ENCODE results near the gene PRR3. TPM values are rescaled to one million over a fixed set of nuclear protein-coding genes. Genes with fewer than 3 reads are reported as not detected.
"Not testable (repeated sequence)": the region's sequence is repeated elsewhere in the genome, so short reads cannot be mapped to it uniquely, and the experiment has no call there.

PRR3 gene
- total RNA-seq, 2 experiments from 2014 or later: 16.0 to 22.2 TPM

DNA sequence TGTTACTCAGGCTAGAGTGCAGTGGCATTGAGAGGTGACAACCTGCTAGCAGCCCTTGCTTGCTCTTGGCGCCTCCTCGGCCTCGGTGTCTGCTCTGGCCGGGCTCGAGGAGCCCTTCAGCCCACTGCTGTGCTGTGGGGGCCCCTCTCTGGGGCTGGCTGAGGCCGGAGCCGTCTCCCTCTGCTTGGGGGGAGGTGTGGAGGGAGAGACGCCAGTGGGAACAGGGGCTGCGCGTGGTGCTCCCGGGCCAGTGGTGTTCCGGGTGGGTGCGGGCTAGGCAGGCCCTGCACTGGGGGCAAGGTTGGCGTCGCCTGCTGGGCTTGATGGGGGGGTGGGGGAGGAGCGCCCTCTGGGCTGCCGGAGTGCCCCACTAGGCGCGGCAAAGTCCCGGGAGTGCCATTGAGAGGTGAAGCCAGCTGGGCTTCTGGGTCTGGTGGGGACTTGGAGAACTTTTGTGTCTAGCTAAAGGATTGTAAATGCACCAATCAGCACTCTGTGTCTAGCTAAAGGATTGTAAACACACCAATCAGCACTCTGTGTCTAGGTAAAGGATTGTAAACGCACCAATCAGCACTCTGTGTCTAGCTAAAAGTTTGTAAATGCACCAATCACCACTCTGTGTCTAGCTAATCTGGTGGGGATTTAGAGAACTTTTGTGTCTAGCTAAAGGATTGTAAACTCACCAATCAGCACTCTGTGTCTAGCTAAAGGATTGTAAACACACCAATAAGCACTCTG lies 39.2 kb upstream of the PRR3 start:
- Mint-ChIP-seq H3K36me3 (ENCODE audit: low read depth) (peaks cover 32% of the 10 kb centered on the region), H3K9me3 (peaks cover 22% of the 10 kb centered on the region), H3K4me1 (peaks cover 53% of the 10 kb centered on the region), H3K27ac (peak overlapping the region; percentile 69)
- DNase-seq, H3K4me3 Mint-ChIP-seq, H3K27me3 Mint-ChIP-seq: not testable (repeated sequence)
- ChIA-PET CTCF (interaction anchor here (0.8 to 2.0 kb wide), 9 partner anchors 9 to 205 kb away, joined by 3 to 7 read pairs (median 3); no protein-coding TSS in a partner anchor), POLR2A (interaction anchor here (0.5 kb wide), 1 partner anchor 12 kb away, joined by 3 read pairs; no protein-coding TSS in a partner anchor)

DNA sequence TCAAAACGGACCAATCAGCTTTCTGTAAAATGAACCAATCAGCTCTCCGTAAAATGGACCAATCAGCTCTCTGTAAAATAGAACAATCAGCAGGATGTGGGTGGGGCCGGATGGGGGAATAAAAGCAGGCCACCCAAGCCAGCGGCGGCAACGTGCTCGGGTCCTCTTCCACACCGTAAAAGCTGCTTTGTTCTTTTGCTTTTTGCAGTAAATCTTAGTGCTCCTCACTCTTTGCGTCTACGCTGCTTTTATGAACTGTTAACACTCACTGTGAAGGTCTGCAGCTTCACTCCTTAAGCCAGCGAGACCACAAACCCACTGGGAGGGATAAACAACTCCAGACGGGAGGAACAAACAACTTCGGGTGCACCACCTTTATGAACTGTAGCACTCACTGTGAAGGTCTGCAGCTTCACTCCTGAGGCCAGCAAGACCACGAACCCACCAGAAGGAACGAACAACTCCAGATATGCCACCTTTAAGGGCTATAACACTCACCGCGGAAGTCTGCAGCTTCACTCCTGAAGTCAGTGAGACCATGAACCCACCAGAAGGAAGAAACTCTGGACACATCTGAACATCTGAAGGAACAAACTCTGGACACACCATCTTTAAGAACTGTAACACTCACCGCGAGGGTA lies 38.5 kb upstream of the PRR3 start:
- CTCF ChIA-PET: interaction anchor here (0.8 to 2.0 kb wide), 7 partner anchors 9 to 204 kb away, joined by 3 to 7 read pairs (median 3); no protein-coding TSS in a partner anchor

DNA sequence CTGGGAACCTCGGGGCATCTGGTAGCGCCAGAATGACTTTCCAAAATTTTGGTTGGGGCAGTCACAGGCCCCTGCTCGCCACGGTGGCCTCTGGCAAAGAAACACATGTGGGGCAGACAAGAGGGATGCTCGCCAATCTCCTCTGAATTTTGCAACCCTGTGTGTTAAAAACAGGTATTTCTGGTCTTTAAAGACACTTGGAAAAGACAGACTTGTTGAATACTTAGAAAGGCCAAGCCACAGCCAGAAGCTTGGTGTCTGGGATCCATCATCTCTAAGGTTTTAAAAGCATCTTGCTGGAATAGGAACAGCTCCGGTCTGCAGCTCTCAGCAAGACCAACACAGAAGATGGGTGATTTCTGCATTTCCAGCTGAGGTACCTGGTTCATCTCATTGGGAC lies 36.6 kb upstream of the PRR3 start:
- Mint-ChIP-seq H3K4me3 (no peak overlapping the region), H3K27me3 (peaks cover 4% of the 10 kb centered on the region), H3K4me1 (peaks cover 42% of the 10 kb centered on the region), H3K27ac (no peak overlapping the region), H3K9me3 (peaks cover 37% of the 10 kb centered on the region), H3K36me3 (ENCODE audit: low read depth) (peaks cover 38% of the 10 kb centered on the region)
- POLR2A ChIA-PET: no interaction called here
- CTCF ChIA-PET: interaction anchor here (1.5 to 2.4 kb wide), 3 partner anchors 9 to 21 kb away, joined by 4 to 10 read pairs (median 9); no protein-coding TSS in a partner anchor
- no peak for DNase-seq

More for the DNA sequence above, 38.5 kb upstream of the PRR3 start:
- not testable (repeated sequence) for H3K27me3 Mint-ChIP-seq, H3K4me3 Mint-ChIP-seq
- Mint-ChIP-seq H3K9me3 (peaks cover 28% of the 10 kb centered on the region), H3K4me1 (peaks cover 55% of the 10 kb centered on the region), H3K36me3 (ENCODE audit: low read depth) (peaks cover 37% of the 10 kb centered on the region), H3K27ac (peak overlapping the region; percentile 69)
- peak; percentile 67 for DNase-seq
- POLR2A ChIA-PET: interaction anchor here (0.5 kb wide), 1 partner anchor 11 kb away, joined by 3 read pairs; no protein-coding TSS in a partner anchor

DNA sequence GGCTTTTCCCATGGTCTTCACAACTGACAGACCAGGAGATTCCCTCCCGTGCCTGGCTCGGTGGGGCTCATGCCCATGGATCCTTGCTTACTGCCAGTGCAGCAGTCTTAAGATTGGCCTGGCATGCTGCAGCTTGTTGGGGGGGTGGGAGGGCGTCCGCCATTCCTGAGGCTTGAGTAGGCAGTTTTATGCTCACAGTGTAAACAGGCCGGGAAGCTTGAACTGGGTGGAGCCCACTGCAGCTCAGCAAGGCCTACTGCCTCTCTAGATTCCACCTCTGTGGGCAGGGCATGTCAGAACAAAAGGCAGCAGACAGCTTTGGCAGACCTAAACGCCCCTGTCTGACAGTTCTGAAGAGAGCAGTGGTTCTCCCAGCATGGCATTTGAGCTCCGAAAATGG lies 36.0 kb upstream of the PRR3 start:
- POLR2A ChIA-PET, H3K4me3 Mint-ChIP-seq, H3K27me3 Mint-ChIP-seq, DNase-seq, H3K27ac Mint-ChIP-seq: not testable (repeated sequence)
- Mint-ChIP-seq H3K4me1 (peaks cover 40% of the 10 kb centered on the region), H3K36me3 (ENCODE audit: low read depth) (peaks cover 38% of the 10 kb centered on the region), H3K9me3 (peaks cover 37% of the 10 kb centered on the region)
- CTCF ChIA-PET: interaction anchor here (1.0 to 2.4 kb wide), 5 partner anchors 9 to 39 kb away, joined by 4 to 10 read pairs (median 4); no protein-coding TSS in a partner anchor

DNA sequence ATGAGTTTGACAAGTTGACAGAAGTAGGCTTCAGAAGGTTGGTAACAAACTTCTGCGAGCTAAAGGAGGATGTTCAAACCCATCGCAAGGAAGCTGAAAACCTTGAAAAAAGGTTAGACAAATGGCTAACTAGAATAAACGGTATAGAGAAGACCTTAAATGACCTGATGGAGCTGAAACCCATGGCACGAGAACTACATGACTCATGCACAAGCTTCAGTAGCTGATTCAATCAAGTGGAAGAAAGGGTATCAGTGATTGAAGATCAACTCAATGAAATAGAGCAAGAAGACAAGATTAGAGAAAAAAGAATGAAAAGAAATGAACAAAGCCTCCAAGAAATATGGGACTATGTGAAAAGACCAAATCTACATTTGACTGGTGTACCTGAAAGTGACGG lies 35.1 kb upstream of the PRR3 start:
- DNase-seq, H3K4me3 Mint-ChIP-seq, H3K27me3 Mint-ChIP-seq, H3K27ac Mint-ChIP-seq: not testable (repeated sequence)
- peaks cover 38% of the 10 kb centered on the region for H3K36me3 Mint-ChIP-seq (ENCODE audit: low read depth)
- peaks cover 35% of the 10 kb centered on the region for H3K4me1 Mint-ChIP-seq
- ChIA-PET POLR2A (interaction anchor here (0.6 kb wide), 1 partner anchor 65 kb away, joined by 3 read pairs; no protein-coding TSS in a partner anchor), CTCF (interaction anchor here (1.0 to 2.4 kb wide), 5 partner anchors 10 to 40 kb away, joined by 4 to 10 read pairs (median 4); no protein-coding TSS in a partner anchor)
- peaks cover 40% of the 10 kb centered on the region for H3K9me3 Mint-ChIP-seq

DNA sequence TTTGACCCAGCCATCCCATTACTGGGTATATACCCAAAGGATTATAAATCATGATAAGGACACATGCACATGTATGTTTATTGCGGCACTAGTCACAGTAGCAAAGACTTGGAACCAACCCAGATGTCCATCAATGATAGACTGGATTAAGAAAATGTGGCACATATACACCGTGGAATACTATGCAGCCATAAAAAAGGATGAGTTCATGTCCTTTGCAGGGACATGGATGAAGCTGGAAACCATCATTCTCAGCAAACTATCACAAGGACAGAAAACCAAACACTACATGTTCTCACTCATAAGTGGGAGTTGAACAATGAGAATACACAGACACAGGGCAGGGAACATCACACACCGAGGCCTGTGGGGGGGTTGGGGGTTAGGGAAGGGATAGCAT lies 30.7 kb upstream of the PRR3 start:
- CTCF ChIA-PET: interaction anchor here (2.4 kb wide), 1 partner anchor 15 kb away, joined by 10 read pairs; no protein-coding TSS in a partner anchor
- H3K27ac Mint-ChIP-seq, H3K27me3 Mint-ChIP-seq, H3K4me3 Mint-ChIP-seq, DNase-seq, POLR2A ChIA-PET: not testable (repeated sequence)
- Mint-ChIP-seq H3K9me3 (peaks cover 26% of the 10 kb centered on the region), H3K4me1 (peaks cover 44% of the 10 kb centered on the region), H3K36me3 (ENCODE audit: low read depth) (peaks cover 22% of the 10 kb centered on the region)

DNA sequence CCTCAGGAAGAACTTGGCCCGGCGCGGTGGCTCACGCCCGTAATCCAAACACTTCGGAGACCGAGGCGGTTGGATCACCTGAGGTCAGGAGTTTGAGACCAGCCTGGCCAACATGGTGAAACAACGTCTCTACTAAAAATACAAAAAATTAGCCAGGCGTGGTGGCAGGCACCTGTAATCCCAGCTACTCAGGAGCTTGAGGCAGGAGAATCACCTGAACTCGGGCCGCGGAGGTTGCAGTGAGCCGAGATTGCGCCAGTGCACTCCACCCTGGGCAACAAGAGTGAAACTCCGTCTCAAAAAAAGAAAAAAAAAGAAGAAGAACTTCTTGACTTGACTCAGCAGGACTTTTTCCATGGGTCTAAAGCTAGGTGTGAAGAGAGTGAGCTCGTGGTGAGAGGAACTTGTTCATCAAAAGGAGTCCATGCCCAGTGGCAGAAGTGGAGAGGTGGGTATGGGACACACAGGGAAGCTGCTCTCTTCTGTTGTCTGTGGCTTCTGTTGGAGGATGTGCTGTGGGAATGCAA lies 27.7 kb upstream of the PRR3 start:
- not testable (repeated sequence) for H3K36me3 Mint-ChIP-seq (ENCODE audit: low read depth); H3K27me3 Mint-ChIP-seq; H3K4me3 Mint-ChIP-seq
- CTCF ChIA-PET: interaction anchor here (1.2 to 1.6 kb wide), 7 partner anchors 10 to 34 kb away, joined by 3 to 17 read pairs (median 5); partner anchors contain the start of gene PRR3
- H3K9me3 Mint-ChIP-seq: peaks cover 10% of the 10 kb centered on the region
- H3K27ac Mint-ChIP-seq: peak overlapping the region; percentile 60
- POLR2A ChIA-PET: interaction anchor here (0.6 to 1.5 kb wide), 4 partner anchors 11 to 39 kb away, joined by 3 to 9 read pairs (median 4); no protein-coding TSS in a partner anchor
- H3K4me1 Mint-ChIP-seq: peaks cover 51% of the 10 kb centered on the region
- peak; percentile 26 for DNase-seq

DNA sequence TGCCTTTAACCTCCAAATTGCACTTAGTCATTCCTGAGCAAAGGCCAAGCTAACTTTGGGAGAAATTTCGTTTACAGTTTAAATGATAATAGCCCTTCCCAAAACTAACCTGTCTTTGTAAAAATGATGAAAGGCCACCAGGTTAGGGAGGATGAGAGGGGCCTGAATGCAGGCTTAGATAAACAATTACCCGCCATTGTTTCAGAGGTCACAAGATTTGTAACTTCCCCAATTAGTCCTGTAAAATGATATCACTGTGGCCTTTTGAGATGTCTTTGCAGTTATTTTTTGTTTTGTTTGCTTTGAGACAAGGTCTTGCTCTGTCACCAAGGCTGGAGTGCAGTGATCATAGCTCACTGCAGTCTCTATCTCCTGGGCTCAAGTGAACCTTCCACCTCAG lies 27.1 kb upstream of the PRR3 start:
- DNase-seq: no peak
- POLR2A ChIA-PET: interaction anchor here (0.6 to 1.5 kb wide), 4 partner anchors 12 to 67 kb away, joined by 3 to 9 read pairs (median 5); no protein-coding TSS in a partner anchor
- peak overlapping the region; percentile 41 for H3K27ac Mint-ChIP-seq
- H3K4me3 Mint-ChIP-seq: no peak overlapping the region
- peaks cover 4% of the 10 kb centered on the region for H3K36me3 Mint-ChIP-seq (ENCODE audit: low read depth)
- H3K9me3 Mint-ChIP-seq: peaks cover 4% of the 10 kb centered on the region
- CTCF ChIA-PET: interaction anchor here (0.7 to 1.7 kb wide), 9 partner anchors 10 to 192 kb away, joined by 3 to 17 read pairs (median 4); partner anchors contain the start of gene PRR3
- H3K27me3 Mint-ChIP-seq: no peaks in the 10 kb centered on the region
- peaks cover 51% of the 10 kb centered on the region for H3K4me1 Mint-ChIP-seq

DNA sequence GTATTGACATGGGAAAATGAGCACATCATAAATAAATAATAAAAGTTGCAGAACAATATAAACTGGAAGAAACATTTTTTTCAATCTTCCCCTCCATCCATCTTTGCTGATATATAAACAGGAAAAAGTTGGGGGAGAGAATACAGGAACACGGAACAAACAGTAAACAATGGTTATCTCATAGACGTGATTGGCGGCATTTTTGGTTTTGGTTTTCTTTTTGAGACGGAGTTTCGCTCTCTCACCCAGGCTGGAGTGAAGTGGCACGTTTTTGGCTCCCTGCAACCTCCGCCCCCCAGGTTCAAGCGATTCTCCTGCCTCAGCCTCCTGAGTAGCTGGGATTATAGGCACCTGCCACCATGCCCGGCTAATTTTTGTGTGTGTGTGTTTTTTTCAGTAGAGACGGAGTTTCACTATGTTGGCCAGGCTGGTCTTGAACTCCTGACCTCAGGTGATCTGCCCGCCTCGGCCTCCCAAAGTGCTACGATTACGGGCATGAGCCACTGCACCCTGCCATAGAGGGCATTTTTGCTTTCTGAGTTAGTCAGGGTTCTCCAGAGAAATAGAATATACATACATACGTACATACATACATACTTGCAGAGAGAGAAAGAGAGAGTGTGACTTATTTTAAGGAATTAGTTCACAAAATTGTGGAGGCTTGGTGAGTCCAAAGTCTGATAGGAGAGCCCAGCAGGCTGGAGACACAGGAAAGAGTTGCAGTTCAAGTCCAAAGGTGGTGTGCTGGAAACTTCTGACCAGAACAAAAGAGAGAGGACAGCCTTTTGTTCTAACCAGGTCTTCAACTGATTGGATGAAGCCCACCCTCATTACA lies 23.4 kb upstream of the PRR3 start:
- Mint-ChIP-seq H3K27me3 (peaks cover 7% of the 10 kb centered on the region), H3K27ac (peak overlapping the region; percentile 90), H3K36me3 (ENCODE audit: low read depth) (peaks cover 3% of the 10 kb centered on the region), H3K4me3 (peak overlapping the region; percentile 56), H3K9me3 (no peaks in the 10 kb centered on the region), H3K4me1 (peaks cover 42% of the 10 kb centered on the region)
- ChIA-PET POLR2A (no interaction called here), CTCF (interaction anchor here (1.0 to 2.7 kb wide), 2 partner anchors 8 to 197 kb away, joined by 3 to 13 read pairs; no protein-coding TSS in a partner anchor)
- peak; percentile 31 for DNase-seq

DNA sequence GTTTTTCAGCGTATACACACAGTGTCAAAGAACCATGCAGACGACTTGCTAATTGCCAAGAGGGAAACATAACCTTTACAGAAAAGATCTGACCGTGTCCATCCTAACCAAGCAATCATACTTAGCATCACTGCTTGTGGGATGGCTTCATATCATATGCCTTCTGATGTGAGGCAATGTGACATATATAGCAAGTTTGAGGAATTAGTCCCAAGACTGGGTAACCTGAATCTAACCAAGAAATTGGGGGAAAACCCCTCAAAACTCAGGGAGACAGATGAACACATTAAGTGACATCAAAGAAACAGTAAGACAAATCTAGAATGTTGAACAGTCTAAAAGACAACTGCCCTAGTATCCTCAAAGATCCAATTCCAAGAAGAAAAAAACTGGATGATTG lies 19.2 kb upstream of the PRR3 start:
- no peak for DNase-seq
- Mint-ChIP-seq H3K4me3 (no peak overlapping the region), H3K36me3 (ENCODE audit: low read depth) (no peaks in the 10 kb centered on the region), H3K4me1 (peaks cover 29% of the 10 kb centered on the region), H3K27ac (no peak overlapping the region), H3K9me3 (no peaks in the 10 kb centered on the region), H3K27me3 (peaks cover 7% of the 10 kb centered on the region)
- ChIA-PET CTCF (interaction anchor here (1.4 kb wide), 1 partner anchor 20 kb away, joined by 3 read pairs; no protein-coding TSS in a partner anchor), POLR2A (no interaction called here)

DNA sequence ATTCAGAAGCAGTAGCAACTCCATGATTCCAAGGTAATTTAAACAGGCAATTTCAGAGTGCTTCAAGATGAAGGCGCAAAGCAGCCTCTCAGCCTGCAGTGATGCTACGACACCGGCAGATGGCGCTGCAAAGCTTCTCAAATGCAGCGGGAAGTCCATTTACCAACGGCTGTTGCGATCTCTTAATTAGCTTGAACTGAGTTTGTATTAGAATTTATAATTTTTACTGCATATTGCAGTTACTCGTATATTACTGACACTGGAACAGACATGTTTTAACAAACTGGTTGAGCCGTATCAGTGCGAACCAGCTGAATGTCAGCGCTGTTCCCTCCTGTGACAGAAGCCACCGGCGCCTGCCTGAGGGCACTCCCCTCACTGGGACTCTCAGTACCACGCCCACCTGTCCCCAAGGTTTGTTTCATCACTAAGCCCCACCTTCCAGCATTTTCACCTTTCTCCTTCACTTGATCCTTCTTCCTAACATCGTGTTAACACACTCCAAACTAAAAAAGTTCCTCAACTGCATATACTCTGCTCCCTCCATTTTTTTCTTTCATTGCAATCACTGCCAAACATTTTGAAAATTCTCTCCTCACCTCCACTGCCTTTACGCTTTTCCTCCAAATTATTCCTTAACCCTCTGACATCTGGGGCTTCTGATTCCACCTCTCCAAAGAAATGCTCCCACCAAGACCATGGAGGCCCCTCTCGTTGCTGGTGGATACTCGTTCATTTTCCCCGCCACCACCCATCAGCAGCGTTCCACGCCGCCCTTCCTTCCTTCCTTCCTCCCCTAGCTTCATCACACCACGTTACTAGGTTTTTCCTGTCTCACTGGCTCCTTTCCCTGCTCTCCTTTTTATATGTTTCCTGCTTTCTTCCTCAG lies 15.3 kb upstream of the PRR3 start:
- peaks cover 12% of the 10 kb centered on the region for H3K36me3 Mint-ChIP-seq (ENCODE audit: low read depth)
- CTCF ChIA-PET: interaction anchor here (0.6 to 8.9 kb wide), 32 partner anchors 10 to 546 kb away, joined by 3 to 113 read pairs (median 5); partner anchors contain the start of genes DHX16, GNL1 and PRR3

More for the DNA sequence above, 15.3 kb upstream of the PRR3 start:
- Mint-ChIP-seq H3K9me3 (no peaks in the 10 kb centered on the region), H3K4me3 (peak overlapping the region; percentile 73), H3K27ac (peak overlapping the region; percentile 92), H3K4me1 (peaks cover 38% of the 10 kb centered on the region), H3K27me3 (peaks cover 7% of the 10 kb centered on the region)
- DNase-seq: peak; percentile 83
- POLR2A ChIA-PET: interaction anchor here (0.8 to 1.0 kb wide), 2 partner anchors 9 to 48 kb away, joined by 3 to 4 read pairs; no protein-coding TSS in a partner anchor
